Measurements from ENCODE around the gene NRARP. TPM values are rescaled to one million over a fixed set of nuclear protein-coding genes. Genes with fewer than 3 reads are reported as not detected.

NRARP gene
- total and polyA plus RNA-seq, 2 of the 13 experiments (the other 11 are each of a cell fraction or from before 2014, with no cell fraction given) = 0.22 to 0.46 TPM

DNA sequence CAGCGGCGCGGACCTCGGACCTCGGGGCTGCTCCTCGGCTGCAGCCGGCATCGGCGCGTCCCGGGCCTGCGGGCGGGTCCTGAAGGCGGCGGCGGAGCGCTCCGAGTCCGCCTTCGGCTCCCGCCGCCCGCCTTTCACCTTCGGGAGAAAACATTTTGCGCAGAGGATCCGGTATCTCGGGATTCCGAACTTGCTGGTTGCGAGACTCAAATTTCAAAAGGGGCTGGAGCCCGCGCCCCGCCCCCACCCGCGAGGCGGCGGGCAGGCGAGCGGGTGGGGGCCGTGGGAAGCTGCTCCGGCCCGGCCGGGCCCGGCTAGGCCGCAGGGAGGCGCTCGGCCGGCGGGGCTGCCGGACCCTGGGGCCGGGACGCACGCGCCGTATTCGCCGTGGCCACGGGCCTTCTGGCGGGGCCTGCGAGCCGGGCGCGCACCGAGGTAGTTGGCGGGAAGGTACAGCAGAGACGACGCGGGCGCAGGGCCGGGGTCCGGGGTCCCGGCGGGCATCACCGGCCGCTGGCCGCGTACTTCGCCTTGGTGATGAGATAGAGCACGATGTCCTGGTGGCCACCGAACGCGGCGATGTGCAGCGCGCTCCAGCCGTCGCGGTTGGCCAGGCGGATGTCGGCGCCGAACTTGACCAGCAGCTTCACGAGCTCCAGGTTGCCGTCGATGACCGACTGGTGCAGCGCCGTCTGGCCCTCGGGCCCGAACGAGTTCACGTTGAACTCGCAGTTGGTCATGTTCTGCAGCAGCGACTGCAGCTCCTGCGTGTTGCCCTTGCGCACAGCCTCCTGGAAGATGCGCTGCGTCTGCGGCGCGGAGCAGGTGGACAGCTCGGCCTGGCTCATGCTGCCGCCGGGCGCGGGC is 757 bp downstream of the NRARP start (continued):
- peak; percentile 29 for TF ChIP-seq AGO1 (IDR thresholded peaks at IDR 0.05; ENCODE audit: low read depth, low read length, poor library complexity, severe bottlenecking)
- TF ChIP-seq, protein P1, sequence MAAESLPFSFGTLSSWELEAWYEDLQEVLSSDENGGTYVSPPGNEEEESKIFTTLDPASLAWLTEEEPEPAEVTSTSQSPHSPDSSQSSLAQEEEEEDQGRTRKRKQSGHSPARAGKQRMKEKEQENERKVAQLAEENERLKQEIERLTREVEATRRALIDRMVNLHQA (CRISPR knock-in tag; IDR thresholded peaks at IDR 0.05) = no peak
- TF ChIP-seq ZNF296 (CRISPR knock-in tag; conservative IDR thresholded peaks at IDR 0.05) = no peak
- no peak for TF ChIP-seq ZNF709 (CRISPR knock-in tag; IDR thresholded peaks at IDR 0.05)

DNA sequence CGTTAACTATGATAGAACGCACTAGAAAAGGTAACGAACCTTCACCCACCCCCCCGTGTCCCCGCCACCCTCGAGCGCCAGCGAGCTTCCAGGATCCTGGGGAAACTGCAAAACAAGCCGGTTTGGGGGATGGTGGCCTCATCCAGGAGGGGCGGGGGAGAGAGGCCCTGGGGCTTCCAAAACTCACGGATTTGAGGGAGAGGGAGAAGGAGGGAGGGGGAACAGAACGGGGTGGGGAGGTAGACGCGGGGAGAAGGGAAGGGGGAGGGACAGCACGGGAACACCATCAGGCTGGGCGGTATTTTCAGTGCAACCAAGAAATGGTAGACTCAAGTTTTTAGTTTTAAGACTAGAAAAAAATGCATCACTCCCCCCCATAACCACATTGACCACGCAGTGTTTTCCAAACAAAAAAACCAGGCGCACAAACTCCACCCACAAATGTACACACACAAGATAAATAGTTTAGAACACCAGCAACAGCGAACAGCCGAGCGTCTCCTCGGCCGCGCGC is 1.4 kb downstream of the NRARP start:
- 2% methylated on average over 23 of the region's 25 CpGs for WGBS (ENCODE audit: low lambda C conversion rate)
- no peak overlapping the region for H2AFZ ChIP-seq (ENCODE audit: low read length)
- intact Hi-C loops (cut with micrococcal nuclease; ENCODE audit: unreplicated experiment) = loop anchor here (10.0 kb wide), 1 partner anchor 104 kb away; no protein-coding TSS in a partner anchor
- TF ChIP-seq SOX13 (IDR thresholded peaks at IDR 0.05) (no peak), SOX13 (CRISPR knock-in tag; conservative IDR thresholded peaks at IDR 0.05 in 1 of 2, IDR thresholded peaks at IDR 0.05 in 1 of 2) (peak in 1 of 2 experiments; percentile 62; a peak in 2 of 4 replicates), FOXK1 (CRISPR knock-in tag; IDR thresholded peaks at IDR 0.05; ENCODE audit: borderline replicate concordance, low read depth) (0 out of 2 replicates have a peak, but pooled peaks have one; percentile 13), HNF4A (CRISPR knock-in tag; IDR thresholded peaks at IDR 0.05) (0 out of 2 replicates have a peak, but pooled peaks have one; percentile 10), ZFP36L1 (CRISPR knock-in tag; IDR thresholded peaks at IDR 0.05) (no peak), ZNF441 (CRISPR knock-in tag; IDR thresholded peaks at IDR 0.05; ENCODE audit: borderline replicate concordance) (0 out of 2 replicates have a peak, but pooled peaks have one; percentile 19), PHF5A (CRISPR knock-in tag; IDR thresholded peaks at IDR 0.05; ENCODE audit: low read depth, unreplicated experiment) (no peak), FOXA3 (CRISPR knock-in tag; IDR thresholded peaks at IDR 0.05) (peak; percentile 32; the same call in 1 of the 2 replicates), ZFYVE20 (CRISPR knock-in tag; IDR thresholded peaks at IDR 0.05; ENCODE audit: borderline replicate concordance, low read depth) (no peak), SOX5 (CRISPR knock-in tag; IDR thresholded peaks at IDR 0.05; ENCODE audit: borderline replicate concordance) (peak; percentile 41; the same call in 1 of the 2 replicates), FOXP1 (IDR thresholded peaks at IDR 0.05) (no peak), FOXP1 (CRISPR knock-in tag; IDR thresholded peaks at IDR 0.05) (peak; percentile 62), NCOR1 (IDR thresholded peaks at IDR 0.05; ENCODE audit: borderline replicate concordance, low read length) (no peak; the same call in 1 of the 2 replicates), ARNT (IDR thresholded peaks at IDR 0.05) (no peak)
- TF ChIP-seq, protein P2, sequence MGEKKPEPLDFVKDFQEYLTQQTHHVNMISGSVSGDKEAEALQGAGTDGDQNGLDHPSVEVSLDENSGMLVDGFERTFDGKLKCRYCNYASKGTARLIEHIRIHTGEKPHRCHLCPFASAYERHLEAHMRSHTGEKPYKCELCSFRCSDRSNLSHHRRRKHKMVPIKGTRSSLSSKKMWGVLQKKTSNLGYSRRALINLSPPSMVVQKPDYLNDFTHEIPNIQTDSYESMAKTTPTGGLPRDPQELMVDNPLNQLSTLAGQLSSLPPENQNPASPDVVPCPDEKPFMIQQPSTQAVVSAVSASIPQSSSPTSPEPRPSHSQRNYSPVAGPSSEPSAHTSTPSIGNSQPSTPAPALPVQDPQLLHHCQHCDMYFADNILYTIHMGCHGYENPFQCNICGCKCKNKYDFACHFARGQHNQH (CRISPR knock-in tag; IDR thresholded peaks at IDR 0.05) = 0 out of 2 replicates have a peak, but pooled peaks have one; percentile 4
- TF ChIP-seq, protein P3, sequence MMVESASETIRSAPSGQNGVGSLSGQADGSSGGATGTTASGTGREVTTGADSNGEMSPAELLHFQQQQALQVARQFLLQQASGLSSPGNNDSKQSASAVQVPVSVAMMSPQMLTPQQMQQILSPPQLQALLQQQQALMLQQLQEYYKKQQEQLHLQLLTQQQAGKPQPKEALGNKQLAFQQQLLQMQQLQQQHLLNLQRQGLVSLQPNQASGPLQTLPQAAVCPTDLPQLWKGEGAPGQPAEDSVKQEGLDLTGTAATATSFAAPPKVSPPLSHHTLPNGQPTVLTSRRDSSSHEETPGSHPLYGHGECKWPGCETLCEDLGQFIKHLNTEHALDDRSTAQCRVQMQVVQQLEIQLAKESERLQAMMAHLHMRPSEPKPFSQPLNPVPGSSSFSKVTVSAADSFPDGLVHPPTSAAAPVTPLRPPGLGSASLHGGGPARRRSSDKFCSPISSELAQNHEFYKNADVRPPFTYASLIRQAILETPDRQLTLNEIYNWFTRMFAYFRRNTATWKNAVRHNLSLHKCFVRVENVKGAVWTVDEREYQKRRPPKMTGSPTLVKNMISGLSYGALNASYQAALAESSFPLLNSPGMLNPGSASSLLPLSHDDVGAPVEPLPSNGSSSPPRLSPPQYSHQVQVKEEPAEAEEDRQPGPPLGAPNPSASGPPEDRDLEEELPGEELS (CRISPR knock-in tag; IDR thresholded peaks at IDR 0.05) = peak; percentile 71

More for the DNA sequence above, 1.4 kb downstream of the NRARP start:
- no peak overlapping the region for H3K9ac ChIP-seq (ENCODE audit: insufficient read depth, low read depth, low read length)
- no peaks in the 10 kb centered on the region for H4K20me1 ChIP-seq (ENCODE audit: insufficient read depth, low read length)
- FAIRE-seq = peak; percentile 21
- DNase-seq (ENCODE audit: low spot score) = no peak
- H3K9me3 ChIP-seq (ENCODE audit: low read length) = no peaks in the 10 kb centered on the region
- H3K27ac ChIP-seq (ENCODE audit: extremely low read length, insufficient read depth, low read length) = no peak overlapping the region
- H3K27me3 ChIP-seq (ENCODE audit: control insufficient read depth in 1 of 2, insufficient read depth in 2 of 2, low read length in 2 of 2) = peaks cover 13 to 73% of the 10 kb centered on the region in 2 experiments
- BruUV-seq (replicated peaks) = no TSS peak
- in situ Hi-C loops (cut with HindIII; ENCODE audit: extremely low pct_ligation_motif_present, low pct_unique_long_range_greater_than_20kb) = no loop called here
- peak overlapping the region; percentile 46 to 63 (median 51) for H3K4me3 ChIP-seq (replicated peaks in 1 of 3; ENCODE audit: insufficient read depth in 1 of 3, low read depth in 2 of 3, low read length in 3 of 3)
- ChIA-PET CTCF (ENCODE audit: low intra/inter-chr PET ratio, low total read pairs) (interaction anchor here (0.6 kb wide), 1 partner anchor 19 kb away, joined by 3 read pairs; no protein-coding TSS in a partner anchor), POLR2A (interaction anchor here (1.9 kb wide), 1 partner anchor 19 kb away, joined by 5 read pairs; no protein-coding TSS in a partner anchor)
- ATAC-seq = no peak
- peaks cover 74% of the 10 kb centered on the region for H3K4me1 ChIP-seq (ENCODE audit: insufficient read depth, low read length)
- no peaks in the 10 kb centered on the region for H3K79me2 ChIP-seq (ENCODE audit: insufficient read depth, low read length)
- no peaks in the 10 kb centered on the region for H3K36me3 ChIP-seq (replicated peaks in 1 of 2; ENCODE audit: control insufficient read depth in 1 of 2, insufficient read depth in 2 of 2, low read length in 2 of 2)
- peak overlapping the region; percentile 82 for H3K4me2 ChIP-seq (ENCODE audit: low read depth, low read length)
